ENCODE measurements around the gene KRTAP10-8.

- no peak for TF ChIP-seq CTCF (IDR thresholded peaks at IDR 0.05)
- TF ChIP-seq EP300 (IDR thresholded peaks at IDR 0.05) = no peak
- no peak for TF ChIP-seq POLR2A (IDR thresholded peaks at IDR 0.05)
- TF ChIP-seq POLR2AphosphoS5 (IDR thresholded peaks at IDR 0.05) = no peak
Measured at GRCh38 chr21:44612029-44612486, at the start of gene KRTAP10-8.
